HL-60 (cell line): ENCODE data around the gene POC1B.

ENCODE experiments used
- DNase-seq, 2 experiments: peaks; one replicate each; pipeline ENCODE4 v3.0.0-alpha.2; 2010 to 2020; ENCODE audit warnings: low read depth in 1 of 2, low spot score in 1 of 2
- H3K27ac ChIP-seq: fragments of 250-450 bp; sonication (Bioruptor Pico); replicated peaks from 2 replicates; pipeline ENCODE4 v1.5.1; 2020; ENCODE audit warnings: mild to moderate bottlenecking, moderate library complexity
- H3K27me3 ChIP-seq: fragments of 250-450 bp; sonication (Bioruptor Pico); 2 replicates; pipeline ENCODE4 v1.5.1; 2021; ENCODE audit warnings: mild to moderate bottlenecking, moderate library complexity; ENCODE audit not compliant: insufficient read depth, poor library complexity, severe bottlenecking
- H3K4me3 ChIP-seq: replicated peaks from 2 replicates; pipeline ENCODE4 v1.5.1; 2011; ENCODE audit warnings: mild to moderate bottlenecking, control low read depth, low read length; ENCODE audit not compliant: insufficient read depth
- GABPA ChIP-seq: IDR thresholded peaks from 2 replicates; pipeline ENCODE4 v1.6.1; 2012; ENCODE audit warnings: low read depth
- POLR2AphosphoS5 ChIP-seq: IDR thresholded peaks from 2 replicates; pipeline ENCODE4 v1.6.1; 2012; ENCODE audit warnings: low read depth
- SPI1 ChIP-seq: IDR thresholded peaks from 2 replicates; pipeline ENCODE4 v1.6.1; 2012; ENCODE audit warnings: low read depth, mild to moderate bottlenecking, borderline replicate concordance
- TF ChIP-seq, protein P1 (sequence below): IDR thresholded peaks from 2 replicates; pipeline ENCODE4 v1.6.1; 2012; ENCODE audit warnings: low read depth; ENCODE audit not compliant: insufficient replicate concordance
- TF ChIP-seq, protein P2 (sequence below): IDR thresholded peaks from one replicate; pipeline ENCODE4 v1.5.1; 2011; ENCODE audit warnings: low read length, control low read depth, inconsistent platforms; ENCODE audit not compliant: insufficient read depth

The POC1B gene

DNA sequence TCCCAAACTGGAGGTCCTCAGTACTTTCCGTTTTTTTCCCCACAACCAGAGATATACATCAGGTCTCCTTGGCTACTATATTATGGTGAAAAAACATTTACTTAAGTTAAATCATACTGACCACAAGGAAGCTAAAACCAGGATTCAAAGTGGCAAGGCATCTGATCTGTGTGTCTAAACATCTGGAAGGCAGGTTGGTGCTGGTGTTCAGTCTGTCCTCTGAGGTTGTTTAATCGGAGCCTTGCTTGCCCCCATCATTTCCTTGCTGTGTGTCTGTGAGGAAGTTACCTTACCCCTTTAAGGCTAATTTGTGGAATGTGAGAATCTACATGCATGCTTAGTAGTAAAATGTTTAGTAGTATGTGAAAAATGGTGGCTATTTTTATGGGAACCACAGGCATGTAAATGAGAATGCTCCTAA lies 76.9 kb downstream of the POC1B start:
- no peak for TF ChIP-seq POLR2AphosphoS5
- TF ChIP-seq SPI1, result no peak
- TF ChIP-seq, protein P1, sequence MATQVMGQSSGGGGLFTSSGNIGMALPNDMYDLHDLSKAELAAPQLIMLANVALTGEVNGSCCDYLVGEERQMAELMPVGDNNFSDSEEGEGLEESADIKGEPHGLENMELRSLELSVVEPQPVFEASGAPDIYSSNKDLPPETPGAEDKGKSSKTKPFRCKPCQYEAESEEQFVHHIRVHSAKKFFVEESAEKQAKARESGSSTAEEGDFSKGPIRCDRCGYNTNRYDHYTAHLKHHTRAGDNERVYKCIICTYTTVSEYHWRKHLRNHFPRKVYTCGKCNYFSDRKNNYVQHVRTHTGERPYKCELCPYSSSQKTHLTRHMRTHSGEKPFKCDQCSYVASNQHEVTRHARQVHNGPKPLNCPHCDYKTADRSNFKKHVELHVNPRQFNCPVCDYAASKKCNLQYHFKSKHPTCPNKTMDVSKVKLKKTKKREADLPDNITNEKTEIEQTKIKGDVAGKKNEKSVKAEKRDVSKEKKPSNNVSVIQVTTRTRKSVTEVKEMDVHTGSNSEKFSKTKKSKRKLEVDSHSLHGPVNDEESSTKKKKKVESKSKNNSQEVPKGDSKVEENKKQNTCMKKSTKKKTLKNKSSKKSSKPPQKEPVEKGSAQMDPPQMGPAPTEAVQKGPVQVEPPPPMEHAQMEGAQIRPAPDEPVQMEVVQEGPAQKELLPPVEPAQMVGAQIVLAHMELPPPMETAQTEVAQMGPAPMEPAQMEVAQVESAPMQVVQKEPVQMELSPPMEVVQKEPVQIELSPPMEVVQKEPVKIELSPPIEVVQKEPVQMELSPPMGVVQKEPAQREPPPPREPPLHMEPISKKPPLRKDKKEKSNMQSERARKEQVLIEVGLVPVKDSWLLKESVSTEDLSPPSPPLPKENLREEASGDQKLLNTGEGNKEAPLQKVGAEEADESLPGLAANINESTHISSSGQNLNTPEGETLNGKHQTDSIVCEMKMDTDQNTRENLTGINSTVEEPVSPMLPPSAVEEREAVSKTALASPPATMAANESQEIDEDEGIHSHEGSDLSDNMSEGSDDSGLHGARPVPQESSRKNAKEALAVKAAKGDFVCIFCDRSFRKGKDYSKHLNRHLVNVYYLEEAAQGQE, result no peak
- TF ChIP-seq, protein P2, sequence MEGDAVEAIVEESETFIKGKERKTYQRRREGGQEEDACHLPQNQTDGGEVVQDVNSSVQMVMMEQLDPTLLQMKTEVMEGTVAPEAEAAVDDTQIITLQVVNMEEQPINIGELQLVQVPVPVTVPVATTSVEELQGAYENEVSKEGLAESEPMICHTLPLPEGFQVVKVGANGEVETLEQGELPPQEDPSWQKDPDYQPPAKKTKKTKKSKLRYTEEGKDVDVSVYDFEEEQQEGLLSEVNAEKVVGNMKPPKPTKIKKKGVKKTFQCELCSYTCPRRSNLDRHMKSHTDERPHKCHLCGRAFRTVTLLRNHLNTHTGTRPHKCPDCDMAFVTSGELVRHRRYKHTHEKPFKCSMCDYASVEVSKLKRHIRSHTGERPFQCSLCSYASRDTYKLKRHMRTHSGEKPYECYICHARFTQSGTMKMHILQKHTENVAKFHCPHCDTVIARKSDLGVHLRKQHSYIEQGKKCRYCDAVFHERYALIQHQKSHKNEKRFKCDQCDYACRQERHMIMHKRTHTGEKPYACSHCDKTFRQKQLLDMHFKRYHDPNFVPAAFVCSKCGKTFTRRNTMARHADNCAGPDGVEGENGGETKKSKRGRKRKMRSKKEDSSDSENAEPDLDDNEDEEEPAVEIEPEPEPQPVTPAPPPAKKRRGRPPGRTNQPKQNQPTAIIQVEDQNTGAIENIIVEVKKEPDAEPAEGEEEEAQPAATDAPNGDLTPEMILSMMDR, result no peak
- TF ChIP-seq GABPA, result no peak
- Histone ChIP-seq H3K27me3 (no peaks in the 10 kb centered on the region), H3K27ac (no peak overlapping the region), H3K4me3 (no peak overlapping the region)
- DNase-seq, result no peak

DNA sequence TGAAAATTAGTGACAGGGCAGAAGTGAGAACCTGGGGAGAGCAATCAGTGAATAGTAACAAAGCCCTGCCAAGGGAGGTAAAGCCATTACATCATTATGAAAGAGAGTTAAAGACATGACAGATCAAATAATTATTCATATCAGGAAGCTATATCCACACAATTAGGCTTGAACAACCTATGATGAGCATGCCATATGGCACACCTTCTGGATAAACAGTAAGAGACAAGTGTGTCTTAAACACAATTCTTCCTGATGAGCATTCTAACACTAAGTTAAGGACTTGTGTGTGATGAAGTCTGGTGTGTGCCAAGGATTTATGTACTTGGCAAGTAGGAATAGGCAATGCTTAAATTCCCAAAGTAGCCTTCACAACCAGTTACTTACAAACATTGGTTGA lies 77.3 kb downstream of the POC1B start:
- Histone ChIP-seq H3K27me3 (no peaks in the 10 kb centered on the region), H3K4me3 (no peak overlapping the region), H3K27ac (no peak overlapping the region)
- TF ChIP-seq SPI1 (no peak), POLR2AphosphoS5 (no peak), GABPA (no peak)
- TF ChIP-seq, protein P1, result no peak
- TF ChIP-seq, protein P2, result no peak
- no peak for DNase-seq

DNA sequence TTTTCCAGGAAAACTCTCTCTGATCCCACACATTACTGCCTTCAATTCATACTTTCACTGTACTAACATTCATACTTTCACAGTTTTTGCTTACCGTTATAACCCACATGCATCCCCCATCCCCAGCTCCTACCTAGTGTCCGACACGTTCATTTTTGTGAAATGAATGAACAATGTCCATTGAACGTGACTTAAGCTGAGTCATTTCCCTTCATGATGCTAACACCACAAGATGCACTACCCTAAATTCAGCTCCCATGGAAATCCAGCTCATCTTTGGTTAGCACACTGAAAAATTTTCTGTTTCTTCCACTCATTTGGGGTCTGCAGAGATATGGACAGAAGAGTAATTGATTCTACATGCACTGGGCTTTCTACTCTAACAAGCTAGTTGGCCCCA lies 85.9 kb downstream of the POC1B start:
- no peaks in the 10 kb centered on the region for H3K27me3 ChIP-seq
- no peak overlapping the region for H3K4me3 ChIP-seq
- H3K27ac ChIP-seq, result no peak overlapping the region
- TF ChIP-seq, protein P1, result no peak
- TF ChIP-seq GABPA, result no peak
- TF ChIP-seq POLR2AphosphoS5, result no peak
- TF ChIP-seq SPI1, result no peak
- TF ChIP-seq, protein P2, result no peak
- no peak for DNase-seq
